WTC11 (cell line): ENCODE results near the gene LRRC47. TPM values are rescaled to one million over a fixed set of nuclear protein-coding genes. Genes with fewer than 3 reads are reported as not detected.

Experiments used
- ATAC-seq: fragments of 200-7000 bp; cut with Tn5 transposase; 2 replicates; pipeline ENCODE4 v1.10.0; 2021; ENCODE audit warnings: mild to moderate bottlenecking, moderate library complexity
- CTCF ChIA-PET: fragments of 300-600 bp; sonication (Branson Sonifier 250); formaldehyde crosslinking; loops from one replicate; lab custom pipeline; 2021; ENCODE audit warnings: antibody characterized with exemption; lab: Charles Lee
- POLR2A ChIA-PET: fragments of 350-600 bp; sonication (Branson Sonifier 250); formaldehyde crosslinking; loops from one replicate; lab custom pipeline; 2021; ENCODE audit warnings: antibody characterized with exemption; lab: Charles Lee
- DNase-seq: peaks from one replicate; pipeline ENCODE4 v3.0.0; 2021; ENCODE audit warnings: low spot score
- H3K27ac Mint-ChIP-seq: 2 replicates; pipeline ENCODE4 v1.8.0; 2021; ENCODE audit warnings: mixed read lengths
- H3K27me3 Mint-ChIP-seq: 2 replicates; pipeline ENCODE4 v1.8.0; 2021; ENCODE audit warnings: low read depth, mild to moderate bottlenecking, moderate library complexity, mixed read lengths
- H3K36me3 Mint-ChIP-seq: 2 replicates; pipeline ENCODE4 v1.8.0; 2021; ENCODE audit warnings: mixed read lengths
- H3K4me1 Mint-ChIP-seq: 2 replicates; pipeline ENCODE4 v1.8.0; 2022; ENCODE audit warnings: mixed read lengths
- H3K4me3 Mint-ChIP-seq: 2 replicates; pipeline ENCODE4 v1.8.0; 2021; ENCODE audit warnings: mild to moderate bottlenecking, moderate library complexity, mixed read lengths
- H3K9me3 Mint-ChIP-seq: 2 replicates; pipeline ENCODE4 v1.8.0; 2021; ENCODE audit warnings: mixed read lengths
- FOXK1 ChIP-seq: sonication (generic); formaldehyde crosslinking; IDR thresholded peaks from 2 replicates; pipeline ENCODE4 v1.8.0; 2022; ENCODE audit warnings: mild to moderate bottlenecking, moderate library complexity, missing genetic modification reagents
- GRHL2 ChIP-seq: fragments of 250-450 bp; sonication (Bioruptor Pico); IDR thresholded peaks from 2 replicates; pipeline ENCODE4 v1.8.0; 2022; ENCODE audit warnings: mild to moderate bottlenecking, moderate library complexity; ENCODE audit not compliant: insufficient replicate concordance, severe bottlenecking
- JAZF1 ChIP-seq: fragments of 250-450 bp; sonication (Bioruptor Pico); IDR thresholded peaks from 2 replicates; pipeline ENCODE4 v1.9.0; 2021; ENCODE audit warnings: moderate library complexity, mild to moderate bottlenecking, inconsistent platforms
- MXD4 ChIP-seq: fragments of 250-450 bp; sonication (Bioruptor Pico); IDR thresholded peaks from 2 replicates; pipeline ENCODE4 v1.8.0; 2021; ENCODE audit warnings: mild to moderate bottlenecking, moderate library complexity, borderline replicate concordance
- NFE2L1 ChIP-seq: sonication (generic); formaldehyde crosslinking; IDR thresholded peaks from 2 replicates; pipeline ENCODE4 v1.8.1; 2023; ENCODE audit warnings: missing genetic modification reagents
- SOX15 ChIP-seq: fragments of 250-450 bp; sonication (Bioruptor Pico); IDR thresholded peaks from 2 replicates; pipeline ENCODE4 v1.9.0; 2021; ENCODE audit warnings: mild to moderate bottlenecking
- ZNF121 ChIP-seq: sonication (generic); formaldehyde crosslinking; IDR thresholded peaks from 2 replicates; pipeline ENCODE4 v1.8.0; 2023; ENCODE audit warnings: missing genetic modification reagents
- ZNF423 ChIP-seq: fragments of 250-450 bp; sonication (Bioruptor Pico); IDR thresholded peaks from 2 replicates; pipeline ENCODE4 v2.1.2; 2022; ENCODE audit warnings: mild to moderate bottlenecking, moderate library complexity
- total RNA-seq: library from RNA; stranded (reverse); gene quantifications from 3 replicates; pipeline ENCODE4 v1.2.3, GENCODE V29; 2021
- TF ChIP-seq, protein P1 (sequence below): fragments of 250-450 bp; sonication (Bioruptor Pico); conservative IDR thresholded peaks from 2 replicates; pipeline ENCODE4 v1.9.0; 2021; ENCODE audit warnings: mild to moderate bottlenecking
- TF ChIP-seq, protein P2 (sequence below): sonication (generic); formaldehyde crosslinking; IDR thresholded peaks from 2 replicates; pipeline ENCODE4 v1.8.1; 2023; ENCODE audit warnings: mild to moderate bottlenecking, missing genetic modification reagents, moderate library complexity
- TF ChIP-seq, protein P3 (sequence below): sonication (generic); formaldehyde crosslinking; IDR thresholded peaks from 2 replicates; pipeline ENCODE4 v1.8.0; 2022; ENCODE audit warnings: mild to moderate bottlenecking, missing genetic modification reagents
- TF ChIP-seq, protein P4 (sequence below): sonication (generic); formaldehyde crosslinking; conservative IDR thresholded peaks from 2 replicates; pipeline ENCODE4 v1.8.1; 2023; ENCODE audit warnings: mild to moderate bottlenecking, low read depth, missing genetic modification reagents, moderate library complexity
- TF ChIP-seq, protein P5 (sequence below): fragments of 250-450 bp; sonication (Bioruptor Pico); IDR thresholded peaks from 2 replicates; pipeline ENCODE4 v1.9.0; 2021; ENCODE audit warnings: mild to moderate bottlenecking
- TF ChIP-seq, protein P6 (sequence below): fragments of 250-450 bp; sonication (Bioruptor Pico); IDR thresholded peaks from 2 replicates; pipeline ENCODE4 v2.1.2; 2022; ENCODE audit warnings: mild to moderate bottlenecking, moderate library complexity

Gene LRRC47
- total RNA-seq, 1 experiment from 2014 or later = 92.4 TPM

DNA sequence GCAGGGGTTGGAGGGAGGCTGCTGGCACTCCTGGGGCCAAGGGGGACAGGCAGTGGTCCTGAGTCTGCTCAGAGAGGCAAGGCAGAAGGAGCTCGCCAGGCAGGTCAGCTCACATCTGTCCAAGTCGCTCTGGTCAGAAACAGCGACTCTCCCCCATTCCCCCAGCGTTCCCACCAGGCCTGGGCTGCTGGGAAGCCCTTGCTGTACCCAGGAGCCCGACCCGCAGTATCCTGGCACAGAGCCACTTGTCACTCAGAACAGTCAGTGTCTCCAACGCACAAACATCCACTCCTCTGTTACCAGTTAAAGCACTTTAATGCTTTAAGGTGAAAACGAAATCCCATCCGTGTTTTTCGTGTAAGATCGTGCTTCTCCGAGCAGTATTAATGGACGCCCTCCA lies 60.6 kb downstream of the LRRC47 start:
- Mint-ChIP-seq H3K4me3 (no peak overlapping the region), H3K27ac (no peak overlapping the region; the same call in 1 of the 2 replicates), H3K9me3 (no peaks in the 10 kb centered on the region), H3K4me1 (peaks cover 10% of the 10 kb centered on the region; the same call in 1 of the 2 replicates), H3K36me3 (peaks cover 19% of the 10 kb centered on the region), H3K27me3 (no peaks in the 10 kb centered on the region)
- CTCF ChIA-PET = interaction anchor here (1.6 kb wide), 1 partner anchor 11 kb away, joined by 8 read pairs; no protein-coding TSS in a partner anchor
- TF ChIP-seq, protein P1, sequence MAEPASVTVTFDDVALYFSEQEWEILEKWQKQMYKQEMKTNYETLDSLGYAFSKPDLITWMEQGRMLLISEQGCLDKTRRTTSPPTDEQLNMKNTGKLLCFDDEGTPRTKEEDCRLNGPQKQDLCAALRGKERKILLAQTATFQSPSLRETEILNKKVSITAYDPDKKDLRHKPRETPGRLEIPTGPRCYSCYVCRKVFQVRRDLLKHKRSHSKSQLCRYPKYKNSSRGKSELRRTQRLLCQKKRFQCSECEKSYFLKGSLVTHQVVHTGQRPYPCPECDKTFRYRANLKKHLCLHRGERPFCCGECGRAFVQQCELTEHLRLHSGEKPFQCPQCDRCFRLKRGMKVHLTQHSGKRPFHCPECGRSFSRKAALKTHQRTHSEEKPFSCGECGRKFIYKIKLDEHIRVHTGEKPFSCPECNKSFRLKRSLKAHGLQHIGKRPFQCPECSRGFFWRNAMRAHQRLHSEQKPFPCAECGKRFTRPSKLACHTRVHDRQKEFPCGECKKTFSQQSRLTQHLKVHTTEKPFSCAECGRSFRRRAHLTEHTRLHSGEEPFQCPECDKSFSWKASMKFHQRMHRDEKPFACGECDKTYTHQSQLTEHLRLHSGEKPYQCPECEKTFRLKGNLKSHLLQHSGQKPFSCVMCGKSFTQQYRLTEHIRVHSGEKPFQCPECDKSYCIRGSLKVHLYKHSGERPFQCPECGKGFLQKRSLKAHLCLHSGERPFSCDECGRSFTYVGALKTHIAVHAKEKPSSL (CRISPR knock-in tag) = no peak
- TF ChIP-seq ZNF423 (CRISPR knock-in tag) (no peak), NFE2L1 (CRISPR knock-in tag) (no peak), JAZF1 (no peak), ZNF121 (CRISPR knock-in tag) (no peak), FOXK1 (CRISPR knock-in tag) (no peak), MXD4 (CRISPR knock-in tag) (no peak), GRHL2 (CRISPR knock-in tag) (no peak), SOX15 (CRISPR knock-in tag) (no peak)
- TF ChIP-seq, protein P2, sequence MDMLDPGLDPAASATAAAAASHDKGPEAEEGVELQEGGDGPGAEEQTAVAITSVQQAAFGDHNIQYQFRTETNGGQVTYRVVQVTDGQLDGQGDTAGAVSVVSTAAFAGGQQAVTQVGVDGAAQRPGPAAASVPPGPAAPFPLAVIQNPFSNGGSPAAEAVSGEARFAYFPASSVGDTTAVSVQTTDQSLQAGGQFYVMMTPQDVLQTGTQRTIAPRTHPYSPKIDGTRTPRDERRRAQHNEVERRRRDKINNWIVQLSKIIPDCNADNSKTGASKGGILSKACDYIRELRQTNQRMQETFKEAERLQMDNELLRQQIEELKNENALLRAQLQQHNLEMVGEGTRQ (CRISPR knock-in tag) = no peak
- TF ChIP-seq, protein P3, sequence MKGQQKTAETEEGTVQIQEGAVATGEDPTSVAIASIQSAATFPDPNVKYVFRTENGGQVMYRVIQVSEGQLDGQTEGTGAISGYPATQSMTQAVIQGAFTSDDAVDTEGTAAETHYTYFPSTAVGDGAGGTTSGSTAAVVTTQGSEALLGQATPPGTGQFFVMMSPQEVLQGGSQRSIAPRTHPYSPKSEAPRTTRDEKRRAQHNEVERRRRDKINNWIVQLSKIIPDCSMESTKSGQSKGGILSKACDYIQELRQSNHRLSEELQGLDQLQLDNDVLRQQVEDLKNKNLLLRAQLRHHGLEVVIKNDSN = no peak
- TF ChIP-seq, protein P4, sequence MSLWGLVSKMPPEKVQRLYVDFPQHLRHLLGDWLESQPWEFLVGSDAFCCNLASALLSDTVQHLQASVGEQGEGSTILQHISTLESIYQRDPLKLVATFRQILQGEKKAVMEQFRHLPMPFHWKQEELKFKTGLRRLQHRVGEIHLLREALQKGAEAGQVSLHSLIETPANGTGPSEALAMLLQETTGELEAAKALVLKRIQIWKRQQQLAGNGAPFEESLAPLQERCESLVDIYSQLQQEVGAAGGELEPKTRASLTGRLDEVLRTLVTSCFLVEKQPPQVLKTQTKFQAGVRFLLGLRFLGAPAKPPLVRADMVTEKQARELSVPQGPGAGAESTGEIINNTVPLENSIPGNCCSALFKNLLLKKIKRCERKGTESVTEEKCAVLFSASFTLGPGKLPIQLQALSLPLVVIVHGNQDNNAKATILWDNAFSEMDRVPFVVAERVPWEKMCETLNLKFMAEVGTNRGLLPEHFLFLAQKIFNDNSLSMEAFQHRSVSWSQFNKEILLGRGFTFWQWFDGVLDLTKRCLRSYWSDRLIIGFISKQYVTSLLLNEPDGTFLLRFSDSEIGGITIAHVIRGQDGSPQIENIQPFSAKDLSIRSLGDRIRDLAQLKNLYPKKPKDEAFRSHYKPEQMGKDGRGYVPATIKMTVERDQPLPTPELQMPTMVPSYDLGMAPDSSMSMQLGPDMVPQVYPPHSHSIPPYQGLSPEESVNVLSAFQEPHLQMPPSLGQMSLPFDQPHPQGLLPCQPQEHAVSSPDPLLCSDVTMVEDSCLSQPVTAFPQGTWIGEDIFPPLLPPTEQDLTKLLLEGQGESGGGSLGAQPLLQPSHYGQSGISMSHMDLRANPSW (CRISPR knock-in tag) = no peak
- TF ChIP-seq, protein P5, sequence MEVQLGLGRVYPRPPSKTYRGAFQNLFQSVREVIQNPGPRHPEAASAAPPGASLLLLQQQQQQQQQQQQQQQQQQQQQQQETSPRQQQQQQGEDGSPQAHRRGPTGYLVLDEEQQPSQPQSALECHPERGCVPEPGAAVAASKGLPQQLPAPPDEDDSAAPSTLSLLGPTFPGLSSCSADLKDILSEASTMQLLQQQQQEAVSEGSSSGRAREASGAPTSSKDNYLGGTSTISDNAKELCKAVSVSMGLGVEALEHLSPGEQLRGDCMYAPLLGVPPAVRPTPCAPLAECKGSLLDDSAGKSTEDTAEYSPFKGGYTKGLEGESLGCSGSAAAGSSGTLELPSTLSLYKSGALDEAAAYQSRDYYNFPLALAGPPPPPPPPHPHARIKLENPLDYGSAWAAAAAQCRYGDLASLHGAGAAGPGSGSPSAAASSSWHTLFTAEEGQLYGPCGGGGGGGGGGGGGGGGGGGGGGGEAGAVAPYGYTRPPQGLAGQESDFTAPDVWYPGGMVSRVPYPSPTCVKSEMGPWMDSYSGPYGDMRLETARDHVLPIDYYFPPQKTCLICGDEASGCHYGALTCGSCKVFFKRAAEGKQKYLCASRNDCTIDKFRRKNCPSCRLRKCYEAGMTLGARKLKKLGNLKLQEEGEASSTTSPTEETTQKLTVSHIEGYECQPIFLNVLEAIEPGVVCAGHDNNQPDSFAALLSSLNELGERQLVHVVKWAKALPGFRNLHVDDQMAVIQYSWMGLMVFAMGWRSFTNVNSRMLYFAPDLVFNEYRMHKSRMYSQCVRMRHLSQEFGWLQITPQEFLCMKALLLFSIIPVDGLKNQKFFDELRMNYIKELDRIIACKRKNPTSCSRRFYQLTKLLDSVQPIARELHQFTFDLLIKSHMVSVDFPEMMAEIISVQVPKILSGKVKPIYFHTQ = no peak
- TF ChIP-seq, protein P6, sequence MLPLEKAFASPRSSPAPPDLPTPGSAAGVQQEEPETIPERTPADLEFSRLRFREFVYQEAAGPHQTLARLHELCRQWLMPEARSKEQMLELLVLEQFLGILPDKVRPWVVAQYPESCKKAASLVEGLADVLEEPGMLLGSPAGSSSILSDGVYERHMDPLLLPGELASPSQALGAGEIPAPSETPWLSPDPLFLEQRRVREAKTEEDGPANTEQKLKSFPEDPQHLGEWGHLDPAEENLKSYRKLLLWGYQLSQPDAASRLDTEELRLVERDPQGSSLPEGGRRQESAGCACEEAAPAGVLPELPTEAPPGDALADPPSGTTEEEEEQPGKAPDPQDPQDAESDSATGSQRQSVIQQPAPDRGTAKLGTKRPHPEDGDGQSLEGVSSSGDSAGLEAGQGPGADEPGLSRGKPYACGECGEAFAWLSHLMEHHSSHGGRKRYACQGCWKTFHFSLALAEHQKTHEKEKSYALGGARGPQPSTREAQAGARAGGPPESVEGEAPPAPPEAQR = no peak
- ATAC-seq = no peak
- POLR2A ChIA-PET = no interaction called here
- DNase-seq = no peak
